HG03558 (cell line): Measurements from ENCODE around the gene MKS1.

ENCODE experiments used
- ATAC-seq: cut with Tn5 transposase; IDR thresholded peaks from one replicate; pipeline ENCODE4 v1.9.1; 2021; ENCODE audit warnings: moderate number of reproducible peaks; ENCODE audit not compliant: unreplicated experiment; ENCODE audit errors: extremely low read depth

MKS1 gene

DNA sequence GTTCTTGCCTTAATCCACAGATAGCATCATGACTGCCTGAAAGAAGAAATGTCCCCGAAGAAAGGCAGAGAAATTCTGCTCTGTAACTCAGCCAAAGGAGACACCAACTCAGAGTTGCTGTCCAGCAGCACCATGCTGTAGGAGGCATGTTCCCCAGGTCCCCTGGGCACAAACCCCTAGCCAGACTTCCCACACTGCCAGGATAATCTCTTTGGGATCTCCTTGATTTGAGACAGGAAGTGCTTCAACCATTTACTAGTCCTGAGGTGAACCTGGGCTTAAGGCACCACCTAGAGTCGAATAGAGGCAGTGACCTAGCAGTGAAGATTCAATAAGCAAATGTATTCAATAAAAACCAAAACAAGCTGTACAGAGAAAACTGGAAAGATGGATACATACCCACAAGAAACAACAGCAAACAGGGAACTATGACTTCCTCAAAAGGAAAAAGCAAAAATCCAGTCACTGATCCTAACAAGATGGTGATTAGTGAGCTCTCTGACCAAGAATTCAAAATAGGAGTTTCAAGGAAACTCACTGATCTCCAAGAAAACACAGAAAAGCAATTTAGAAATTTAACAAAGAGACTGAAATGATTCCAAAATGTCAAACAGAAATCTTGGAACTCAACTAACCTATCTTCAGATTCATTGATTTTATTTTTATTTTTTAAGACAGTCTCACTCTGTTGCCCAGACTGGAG is 46.5 kb downstream of the MKS1 start:
- ATAC-seq = no peak

DNA sequence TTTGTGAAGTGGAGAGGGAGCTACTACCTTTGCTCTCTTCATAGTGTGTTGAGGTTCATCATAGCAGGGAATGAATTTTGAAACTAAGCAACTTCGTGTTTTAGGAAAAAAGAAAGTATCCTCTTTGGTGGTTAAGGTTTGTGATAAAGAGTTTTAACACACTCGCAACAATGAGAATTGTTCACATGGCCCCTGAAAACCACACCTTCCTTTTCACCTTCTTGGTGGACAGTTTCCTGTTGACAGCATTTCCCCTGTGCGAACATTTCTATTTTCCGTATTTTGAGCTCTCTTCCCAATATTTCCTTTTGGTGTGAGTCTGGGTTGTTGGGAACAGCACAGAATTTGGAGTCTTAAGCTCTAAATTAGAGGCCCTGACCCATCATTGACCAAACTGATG is 48.4 kb downstream of the MKS1 start:
- no peak for ATAC-seq

GRCh38 chr17:58166682-58167081 is 52.4 kb downstream of the MKS1 start, which contains the start of gene OR4D2:
TSS of gene OR4D2 (plus strand) at chr17:58166982. CDS start at chr17:58169656, 2,674 bp downstream.
- no peak for ATAC-seq

DNA sequence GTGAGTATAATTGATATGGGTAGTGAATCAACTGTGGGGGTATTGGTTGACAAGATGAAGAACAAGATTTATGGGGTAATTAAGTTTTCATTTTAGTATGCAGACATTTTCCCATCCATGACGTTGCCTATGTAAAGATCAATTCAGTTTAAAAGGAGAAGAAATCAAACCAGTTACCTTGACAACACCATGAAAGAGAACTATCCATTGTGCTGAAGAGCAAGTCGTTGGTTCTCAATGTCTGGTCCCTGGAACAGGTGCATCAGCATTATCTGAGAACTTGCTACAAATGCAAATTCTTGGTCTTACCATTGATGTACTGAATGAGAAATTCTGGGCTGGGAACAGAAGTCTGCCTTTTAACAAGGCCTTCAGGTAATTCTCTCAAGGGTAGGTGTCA is 53.1 kb downstream of the MKS1 start:
- no peak for ATAC-seq

DNA sequence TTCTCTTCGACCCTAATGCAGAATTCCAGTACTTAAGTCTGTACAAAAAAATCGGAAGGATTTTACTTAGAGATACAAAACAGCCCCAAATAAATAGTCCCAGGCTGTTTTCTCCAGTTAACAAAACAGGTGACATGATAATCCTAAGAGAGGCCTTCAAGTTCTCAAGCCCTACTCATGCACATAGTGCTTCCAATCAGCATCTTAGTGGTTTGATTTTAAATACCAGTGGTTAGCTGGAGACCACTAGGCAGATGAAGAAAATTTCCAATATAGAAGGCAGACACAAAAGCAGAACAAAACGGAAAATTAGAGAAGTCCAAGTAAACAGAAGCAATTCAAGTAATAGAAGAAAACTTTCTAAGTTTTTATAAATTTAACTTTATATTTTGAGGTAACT is 57.5 kb downstream of the MKS1 start:
- no peak for ATAC-seq

GRCh38 chr17:58158181-58158580 is 60.9 kb downstream of the MKS1 start:
- ATAC-seq = no peak

DNA sequence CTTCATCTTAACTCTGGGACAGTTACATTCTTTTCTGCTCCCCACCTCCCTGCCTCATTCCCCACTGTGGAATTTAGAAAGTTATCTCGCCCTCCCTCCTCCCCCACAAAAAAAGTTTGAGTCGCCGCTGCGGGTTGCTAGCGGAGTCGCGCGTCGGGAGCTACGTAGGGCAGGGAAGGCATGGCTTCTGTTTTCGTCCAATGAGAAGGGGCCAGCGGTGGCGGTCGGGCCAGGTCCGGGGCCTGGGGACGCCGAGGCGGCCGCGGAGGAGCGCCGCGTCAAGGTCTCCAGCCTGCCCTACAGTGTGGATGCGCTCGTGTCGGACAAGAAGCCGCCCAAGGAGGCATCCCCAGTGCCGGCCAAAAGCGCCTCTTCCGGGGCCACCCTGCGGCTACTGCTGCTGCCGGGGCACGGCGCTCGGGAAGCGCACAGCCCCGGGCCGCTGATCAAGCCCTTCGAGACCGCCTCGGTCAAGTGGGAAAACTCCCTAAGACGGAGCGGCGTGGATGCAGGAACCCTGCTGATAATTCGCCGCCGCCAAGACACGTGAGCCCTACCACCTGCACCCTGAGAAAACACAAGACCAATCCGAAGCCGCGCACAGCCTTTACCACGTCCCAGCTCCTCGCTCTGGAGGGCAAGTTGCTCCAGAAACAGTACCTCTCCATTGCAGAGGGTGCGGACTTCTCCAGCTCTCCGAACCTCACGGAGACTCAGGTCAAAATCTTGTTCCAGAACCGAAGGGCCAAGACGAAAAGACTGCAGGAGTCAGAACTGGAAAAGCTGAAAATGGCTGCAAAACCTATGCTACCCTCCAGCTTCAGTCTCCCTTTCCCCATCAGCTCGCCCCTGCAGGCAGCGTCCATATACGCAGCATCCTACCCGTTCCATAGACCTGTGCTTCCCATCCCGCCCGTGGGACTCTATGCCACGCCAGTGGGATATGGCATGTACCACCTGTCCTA is 61.9 kb downstream of the MKS1 start:
- no peak for ATAC-seq
